Erythroblast (primary cell): ENCODE data around the gene CDT1.
"Not testable (repeated sequence)": the region's sequence is repeated elsewhere in the genome, so short reads cannot be mapped to it uniquely, and the experiment has no call there.

Experiments
- DNase-seq, 2 experiments: peaks; one replicate each; lab custom pipeline; 2025; lab: John Stamatoyannopoulos, UW
- GATA1 ChIP-seq: IDR thresholded peaks from 2 replicates; pipeline ENCODE4 v1.6.1; 2011; ENCODE audit warnings: low read depth, mild to moderate bottlenecking, control low read depth, low read length, moderate library complexity
- POLR2A ChIP-seq: IDR thresholded peaks from 2 replicates; pipeline ENCODE4 v1.6.1; 2011; ENCODE audit warnings: mild to moderate bottlenecking, low read length

Gene CDT1

GRCh38 chr16:88784074-88784855, 19.3 kb upstream of the CDT1 start:
- peak; percentile 73 to 83 for DNase-seq
- no peak for TF ChIP-seq GATA1
- no peak for TF ChIP-seq POLR2A

- peak in 1 of 2 experiments; percentile 70 for DNase-seq
- TF ChIP-seq GATA1 (no peak), POLR2A (no peak)
These were observed 18.8 kb upstream of the CDT1 start for GRCh38 chr16:88784856-88785105.

- peak; percentile 82 to 90 for DNase-seq
- no peak for TF ChIP-seq GATA1
- peak; percentile 55 for TF ChIP-seq POLR2A
These were observed 18.3 kb upstream of the CDT1 start, which contains the start of gene PIEZO1 for GRCh38 chr16:88785106-88785924. Gene PIEZO1 (minus strand): TSS chr16:88785220. CDS start chr16:88784964, 256 bp downstream.

- no peak for DNase-seq
- TF ChIP-seq POLR2A (no peak), GATA1 (no peak)
These were observed 15.8 kb upstream of the CDT1 start for GRCh38 chr16:88787579-88788314.

GRCh38 chr16:88788749-88789148, 14.8 kb upstream of the CDT1 start:
- not testable (repeated sequence) for DNase-seq

- no peak for DNase-seq
- TF ChIP-seq POLR2A (no peak), GATA1 (no peak)
These were observed 14.0 kb upstream of the CDT1 start for GRCh38 chr16:88789594-88789993.

- peak; percentile 69 for DNase-seq
These were observed 13.0 kb upstream of the CDT1 start for GRCh38 chr16:88790312-88791211.

GRCh38 chr16:88792078-88792550, 11.5 kb upstream of the CDT1 start:
- peak; percentile 59 to 65 for DNase-seq
- no peak for TF ChIP-seq POLR2A
- TF ChIP-seq GATA1, result no peak

More at GRCh38 chr16:88790312-88791211, 13.0 kb upstream of the CDT1 start:
- no peak for TF ChIP-seq GATA1
- no peak for TF ChIP-seq POLR2A

- TF ChIP-seq GATA1 (no peak), POLR2A (no peak)
These were observed 10.8 kb upstream of the CDT1 start for GRCh38 chr16:88792668-88793250.

GRCh38 chr16:88793251-88793954, 10.2 kb upstream of the CDT1 start:
- DNase-seq, result peak; percentile 78 to 86
- TF ChIP-seq GATA1, result no peak
- TF ChIP-seq POLR2A, result peak; percentile 70

More at GRCh38 chr16:88792668-88793250, 10.8 kb upstream of the CDT1 start:
- DNase-seq, result peak in 1 of 2 experiments; percentile 56

GRCh38 chr16:88796278-88796677, 7.3 kb upstream of the CDT1 start:
- DNase-seq, result no peak
- TF ChIP-seq GATA1, result no peak
- no peak for TF ChIP-seq POLR2A

GRCh38 chr16:88798073-88798472, 5.5 kb upstream of the CDT1 start:
- DNase-seq, result no peak
- TF ChIP-seq POLR2A (no peak), GATA1 (no peak)
